NCI-H2196 treated with DMSO at 0.1 percent for 48 hours (cell line): ENCODE data around the gene PPP2R2B.

Source experiments
- DNase-seq: peaks from one replicate; lab custom pipeline; 2025; ENCODE audit not compliant: unreplicated experiment; lab: John Stamatoyannopoulos, UW

PPP2R2B gene

DNA sequence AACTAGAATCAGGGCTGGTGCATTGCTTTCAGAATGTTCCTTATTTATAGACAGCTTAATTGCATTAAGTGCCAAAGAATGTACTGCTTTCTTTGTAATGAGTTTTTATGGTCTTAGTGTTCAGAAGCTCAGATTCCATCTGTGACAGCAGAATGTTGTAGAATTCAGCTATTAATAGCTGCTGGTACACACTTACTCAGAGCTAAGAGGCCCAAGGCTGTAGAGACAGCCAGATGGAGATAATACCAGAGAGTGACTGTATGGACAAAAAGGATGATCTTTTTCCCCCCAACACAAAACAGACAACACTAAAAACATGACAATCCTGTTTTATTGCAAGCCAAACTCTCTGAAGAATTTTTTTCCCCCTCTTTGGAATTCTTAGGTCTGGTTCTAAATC is 50.2 kb downstream of the PPP2R2B start:
- no peak for DNase-seq

- DNase-seq: no peak
Observed at GRCh38 chr5:146827901-146828300, 50.7 kb downstream of the PPP2R2B start.

- DNase-seq: no peak
Observed at GRCh38 chr5:146825033-146825432, 53.5 kb downstream of the PPP2R2B start.

GRCh38 chr5:146821732-146822131 is 56.8 kb downstream of the PPP2R2B start:
- DNase-seq: no peak

GRCh38 chr5:146820987-146821386 is 57.6 kb downstream of the PPP2R2B start:
- DNase-seq: no peak

GRCh38 chr5:146818822-146819221 is 59.7 kb downstream of the PPP2R2B start:
- DNase-seq: no peak

- no peak for DNase-seq
Observed at GRCh38 chr5:146817973-146818372, 60.6 kb downstream of the PPP2R2B start.

DNA sequence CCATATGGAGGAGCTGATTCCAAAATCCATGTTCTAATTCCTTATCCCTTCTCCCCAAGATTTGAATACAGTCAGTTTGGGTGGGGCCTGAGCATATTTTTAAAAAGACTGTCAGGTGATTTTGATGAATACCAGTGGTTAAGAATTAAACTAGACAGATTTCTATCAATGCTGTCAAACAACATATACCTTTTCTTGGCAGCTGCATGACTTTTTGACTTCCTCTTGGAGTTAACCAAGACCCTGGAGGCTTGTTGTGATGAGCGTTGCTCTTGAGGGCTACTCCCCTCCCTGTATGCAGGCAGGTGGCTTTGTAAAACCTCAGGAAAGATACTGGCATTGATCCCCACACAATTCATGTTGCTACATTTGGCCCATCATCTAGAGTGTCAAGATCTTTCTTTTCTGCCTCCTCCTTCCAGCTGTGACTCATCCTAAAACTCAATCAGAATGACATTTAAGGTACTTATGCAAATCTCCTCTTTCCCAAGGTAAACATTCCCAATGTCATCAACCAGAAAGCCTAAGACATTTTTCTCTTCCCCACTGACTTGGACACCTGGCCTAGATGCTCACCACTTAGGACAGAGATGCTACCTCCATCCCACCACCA is 61.7 kb downstream of the PPP2R2B start:
- DNase-seq: no peak

DNA sequence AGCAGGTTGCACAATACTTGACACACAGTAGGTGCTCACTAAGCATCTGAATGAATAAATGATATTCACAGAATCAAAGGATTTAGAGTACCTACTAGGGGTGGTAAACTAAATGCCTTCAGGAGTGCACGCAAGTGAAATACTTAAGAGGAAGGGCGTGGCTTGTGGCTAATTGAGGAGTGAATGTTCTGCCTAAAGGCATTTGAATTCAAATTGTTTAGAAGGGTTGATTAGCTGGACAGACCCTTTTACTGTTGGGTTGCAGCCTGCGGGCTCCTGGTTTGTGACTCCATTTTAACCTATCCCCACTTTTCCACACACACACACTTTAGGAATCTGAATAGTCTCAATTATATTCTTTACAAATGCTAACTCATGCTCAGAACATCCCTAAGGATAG is 63.1 kb downstream of the PPP2R2B start:
- no peak for DNase-seq

DNA sequence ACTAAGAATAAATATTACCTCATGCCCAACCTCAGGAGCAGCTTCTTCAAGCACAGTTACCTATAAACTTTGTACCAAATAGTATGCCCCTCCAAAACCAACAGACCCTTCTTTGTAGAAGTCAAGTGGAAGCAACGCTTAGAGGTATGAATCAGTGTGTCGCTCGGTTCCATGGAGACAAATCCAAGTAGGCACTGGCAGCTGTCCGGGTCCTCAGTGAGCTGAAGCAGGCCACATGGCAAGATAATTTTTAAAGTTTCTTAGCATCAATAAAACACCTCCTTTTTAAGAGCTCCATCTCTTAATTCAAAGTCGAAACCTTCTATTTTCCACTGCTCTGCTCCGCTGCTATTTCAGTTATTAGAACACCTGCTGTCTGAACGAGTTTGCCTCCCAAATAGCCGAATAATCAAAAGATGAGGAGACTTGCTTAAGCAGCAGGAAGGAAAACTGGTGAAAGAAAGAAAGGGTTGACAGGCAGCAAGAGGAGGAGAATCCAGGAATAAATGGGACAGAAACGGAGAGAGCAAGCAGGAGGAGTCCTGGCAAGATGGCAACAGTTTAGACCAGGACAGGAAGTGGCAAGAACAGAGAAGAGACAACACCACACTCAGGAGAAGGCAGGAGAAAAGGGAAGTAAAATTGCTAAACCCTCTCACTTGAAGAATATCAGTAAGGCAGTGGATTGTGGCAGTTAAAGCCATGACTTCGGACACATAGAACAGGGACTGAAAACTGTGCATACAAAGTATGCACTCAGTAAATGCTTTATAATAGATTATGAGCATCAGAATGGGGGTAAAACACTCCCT is 65.0 kb downstream of the PPP2R2B start:
- DNase-seq: no peak

DNA sequence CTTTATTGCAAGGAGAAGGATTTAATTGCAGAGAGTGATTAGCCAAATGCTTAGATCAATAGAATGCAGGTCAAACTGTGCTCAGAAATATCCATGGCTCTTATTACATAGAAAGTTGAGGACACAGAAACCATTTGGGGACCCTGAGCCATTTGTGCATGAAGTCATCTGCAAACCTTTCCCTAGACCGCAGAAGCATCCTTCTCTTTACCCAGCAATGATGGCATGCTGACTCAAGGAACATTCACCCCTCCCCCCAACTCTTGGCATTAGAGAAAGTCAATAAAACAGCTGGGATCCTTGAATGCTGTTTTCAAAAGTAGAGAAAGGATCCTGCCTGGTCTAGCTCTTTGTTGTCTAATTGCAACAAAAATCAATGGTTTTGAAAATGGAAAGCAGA is 73.5 kb downstream of the PPP2R2B start:
- DNase-seq: no peak

GRCh38 chr5:146802945-146803522 is 75.5 kb downstream of the PPP2R2B start:
- DNase-seq: no peak

DNA sequence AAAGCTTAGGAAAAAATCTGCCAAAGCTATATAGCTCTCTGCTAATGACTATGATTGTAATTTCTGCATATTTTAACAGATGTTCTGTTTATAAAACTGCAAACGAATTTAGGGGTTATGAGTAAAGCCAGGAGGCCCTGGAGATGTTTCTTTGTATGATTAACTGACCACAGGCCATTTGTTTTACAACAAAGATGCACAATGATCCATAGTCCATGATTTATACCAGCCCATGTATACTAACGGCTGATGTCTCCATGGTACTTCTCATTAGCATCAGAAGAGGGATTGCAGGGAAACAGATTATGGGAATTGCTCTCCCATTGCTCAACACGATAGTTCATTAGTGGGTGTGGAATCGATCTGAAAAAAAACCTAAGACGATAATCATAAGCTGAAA is 78.9 kb downstream of the PPP2R2B start:
- no peak for DNase-seq

GRCh38 chr5:146799231-146799630 is 79.3 kb downstream of the PPP2R2B start:
- DNase-seq: no peak

DNA sequence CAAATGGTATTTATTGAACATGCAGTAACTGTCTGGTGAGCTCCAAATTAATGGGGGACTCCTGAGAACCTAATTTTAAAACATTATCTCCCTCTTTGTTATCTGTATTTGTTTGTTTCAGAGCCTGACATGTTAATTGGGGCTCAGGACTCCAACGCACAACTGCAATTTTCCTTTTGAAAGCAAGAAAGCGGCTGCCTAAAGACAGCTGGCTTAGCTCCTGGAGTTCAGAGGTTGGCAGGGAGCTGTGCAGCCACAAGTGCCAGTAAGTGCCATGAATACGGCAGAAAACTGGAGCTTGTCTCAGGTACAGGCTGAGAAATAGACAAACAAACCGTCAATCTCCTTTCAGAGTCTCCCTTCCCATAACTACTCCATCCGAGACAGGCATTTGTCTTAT is 80.9 kb downstream of the PPP2R2B start:
- no peak for DNase-seq

GRCh38 chr5:146796911-146797310 is 81.6 kb downstream of the PPP2R2B start:
- DNase-seq: no peak

DNA sequence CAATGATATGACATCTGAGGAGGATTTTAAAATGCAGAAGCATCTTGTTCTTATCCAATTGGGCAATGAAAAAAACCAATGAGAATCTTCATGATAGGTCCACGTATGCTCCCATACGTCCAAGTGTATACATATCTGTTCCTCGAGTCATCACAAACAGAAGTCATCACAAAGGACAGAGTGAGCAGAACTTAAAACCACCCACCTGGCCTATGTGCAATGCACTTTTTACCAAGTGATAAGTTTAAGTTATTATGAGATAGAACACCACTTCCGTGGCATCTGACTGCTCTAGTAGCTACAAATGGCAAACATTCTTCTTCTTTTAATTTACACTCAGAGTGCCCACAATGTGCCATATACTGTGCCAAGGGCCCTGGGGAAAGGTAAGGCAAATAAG is 82.4 kb downstream of the PPP2R2B start:
- DNase-seq: no peak

DNA sequence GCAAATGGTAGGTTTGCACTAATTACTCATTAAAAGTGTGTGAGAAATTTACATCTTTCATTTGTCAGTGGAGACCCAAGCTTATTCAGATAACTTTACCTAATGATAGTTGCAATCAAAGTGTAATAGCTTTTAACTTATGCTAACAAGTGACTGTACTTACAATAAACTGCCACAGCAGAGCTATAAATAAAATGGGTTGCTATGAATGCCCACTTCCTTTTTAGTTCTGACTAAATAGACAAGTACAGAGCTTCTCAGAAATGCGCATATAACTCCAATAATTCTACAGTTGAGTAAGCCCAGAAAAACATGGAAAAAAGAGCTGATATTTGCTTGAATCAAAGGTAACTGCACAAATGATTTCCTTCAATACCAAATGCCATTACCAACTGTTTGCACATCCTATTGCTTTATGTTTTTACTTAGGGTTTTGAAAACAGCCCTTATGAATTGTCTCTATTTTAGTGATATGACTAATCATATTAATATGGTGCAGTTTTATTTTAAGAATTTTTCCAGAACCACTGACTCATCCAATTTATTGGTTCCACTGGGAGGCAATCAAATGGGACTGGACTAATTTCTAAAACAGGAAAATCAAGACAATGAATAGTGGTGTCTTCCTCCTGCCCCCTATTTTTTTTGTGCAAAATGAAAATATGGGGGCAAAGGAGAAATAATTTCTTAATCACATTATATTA is 84.1 kb downstream of the PPP2R2B start:
- DNase-seq: no peak

DNA sequence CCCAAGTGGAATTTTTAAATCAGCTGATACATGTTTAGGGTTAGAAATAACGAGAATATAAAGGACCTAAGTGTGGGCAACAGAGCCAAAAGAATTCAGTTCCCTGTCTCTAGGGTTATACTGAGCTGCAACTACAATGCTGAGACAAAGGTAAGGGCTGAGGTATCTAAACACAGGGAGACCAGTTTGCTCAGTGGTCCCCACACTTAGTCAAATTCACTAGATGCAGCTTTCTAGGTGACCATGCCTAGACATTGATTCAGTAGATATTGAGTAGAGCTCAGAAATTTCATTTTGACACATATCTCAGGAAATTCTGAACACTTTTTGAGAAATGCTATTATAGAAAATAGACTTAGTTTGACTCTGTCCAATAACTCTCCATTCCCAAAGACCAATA is 84.8 kb downstream of the PPP2R2B start:
- no peak for DNase-seq

DNA sequence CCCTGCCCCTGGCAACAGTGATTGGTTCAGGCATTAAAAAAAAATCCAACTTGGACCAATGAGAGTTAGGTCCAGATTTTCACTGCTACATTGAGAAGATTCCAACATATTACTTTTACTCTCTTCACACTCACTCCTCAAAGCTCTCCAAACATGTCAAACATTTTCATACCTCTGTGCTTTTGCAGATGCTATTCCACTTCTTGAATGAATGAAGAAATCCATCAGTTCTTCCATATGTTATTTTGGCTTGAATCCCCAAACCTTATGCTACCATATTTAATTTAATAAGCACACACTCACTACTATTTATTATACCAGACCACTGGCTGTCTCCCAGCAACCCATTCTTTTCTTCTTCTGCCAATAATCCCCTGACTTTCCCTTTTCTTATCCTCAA is 87.1 kb downstream of the PPP2R2B start:
- no peak for DNase-seq

DNA sequence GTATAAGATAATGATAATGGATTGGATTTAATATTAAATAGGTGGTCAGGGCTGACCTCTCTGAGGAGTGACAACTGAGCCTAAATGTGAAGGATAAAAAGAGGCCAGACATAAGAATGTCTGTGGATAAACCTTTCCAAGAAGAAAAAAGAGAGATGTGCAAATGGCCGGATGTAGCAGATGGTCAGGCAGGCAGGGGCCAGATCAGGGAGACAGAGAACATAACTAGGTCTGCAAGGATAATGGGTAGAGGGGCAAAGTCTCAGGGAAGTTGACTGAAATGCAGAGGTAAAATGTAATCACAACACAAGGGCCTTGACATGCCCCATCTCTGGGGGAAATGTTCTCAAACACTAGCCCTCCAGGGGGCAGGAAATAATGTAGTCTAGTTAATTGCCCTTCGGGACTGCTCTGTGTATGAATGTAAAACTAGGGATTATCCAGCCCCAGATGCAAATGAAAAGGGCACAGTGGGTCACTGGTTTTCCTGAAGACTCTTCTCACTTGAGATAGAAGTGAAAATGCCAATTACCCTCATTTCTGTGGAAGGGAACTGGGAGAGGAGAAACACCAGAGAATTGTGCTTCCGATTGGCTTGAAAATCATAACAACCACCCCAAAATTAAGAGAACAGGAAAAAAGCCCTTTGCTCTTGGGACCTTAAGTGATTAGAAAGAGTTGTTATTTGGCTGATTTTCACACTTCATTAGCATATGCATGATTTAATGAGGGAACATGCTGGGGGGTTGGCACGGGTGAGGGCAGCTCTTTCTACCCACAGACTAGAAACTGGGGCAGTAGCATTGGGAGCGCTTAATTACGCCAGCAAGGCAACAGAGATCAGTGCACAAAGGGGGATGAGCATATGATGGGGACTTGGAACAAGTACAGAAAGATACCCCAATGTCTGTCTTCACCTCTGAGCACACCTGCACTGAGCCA is 88.6 kb downstream of the PPP2R2B start:
- DNase-seq: no peak
